ENCODE results near the gene FHIP1A. TPM values are rescaled to one million over a fixed set of nuclear protein-coding genes. Genes with fewer than 3 reads are reported as not detected.

FHIP1A gene
- total RNA-seq, 2 donors from 2014 or later: 11.6 to 11.8 TPM

- H3K27ac ChIP-seq: no peak overlapping the region
- no peaks in the 10 kb centered on the region for H3K36me3 ChIP-seq
- H3K9me3 ChIP-seq: no peaks in the 10 kb centered on the region
- TF ChIP-seq CTCF (IDR thresholded peaks at IDR 0.05): no peak
- no peaks in the 10 kb centered on the region for H3K4me1 ChIP-seq
- H3K4me3 ChIP-seq: no peak overlapping the region
- DNase-seq (ENCODE audit: low spot score): no peak
- no peaks in the 10 kb centered on the region for H3K27me3 ChIP-seq
Measured at GRCh38 chr4:151418856-151419255, 9.9 kb downstream of the FHIP1A start.

DNA sequence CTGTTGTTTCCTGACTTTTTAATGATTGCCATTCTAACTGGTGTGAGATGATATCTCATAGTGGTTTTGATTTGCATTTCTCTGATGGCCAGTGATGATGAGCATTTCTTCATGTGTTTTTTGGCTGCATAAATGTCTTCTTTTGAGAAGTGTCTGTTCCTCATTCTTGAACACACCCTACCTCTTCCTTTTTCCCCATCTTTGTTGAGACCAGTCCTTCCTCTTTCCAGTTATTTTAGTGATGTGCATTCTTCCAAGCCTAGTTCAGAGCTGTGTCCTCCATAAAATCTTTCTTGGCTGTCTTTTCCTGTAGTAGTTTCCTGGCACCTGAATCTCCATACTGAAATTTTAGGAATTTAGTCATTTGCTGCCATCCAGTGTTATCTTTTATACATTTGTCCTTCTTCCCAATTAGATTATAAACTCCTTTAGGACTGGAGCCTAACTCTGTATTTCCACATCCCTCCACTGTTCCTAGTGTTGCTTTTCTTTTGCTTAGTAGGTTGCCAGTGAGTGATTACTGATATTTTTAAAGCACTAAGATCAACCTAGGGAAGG is 11.4 kb downstream of the FHIP1A start:
- Histone ChIP-seq H3K9me3 (no peaks in the 10 kb centered on the region), H3K4me1 (no peaks in the 10 kb centered on the region), H3K4me3 (no peak overlapping the region), H3K27me3 (no peaks in the 10 kb centered on the region), H3K27ac (no peak overlapping the region), H3K36me3 (no peaks in the 10 kb centered on the region)
- no peak for DNase-seq (ENCODE audit: low spot score)
- no peak for TF ChIP-seq CTCF (IDR thresholded peaks at IDR 0.05)

- no peak for DNase-seq (ENCODE audit: low spot score)
- no peaks in the 10 kb centered on the region for H3K4me1 ChIP-seq
- no peak for TF ChIP-seq CTCF (IDR thresholded peaks at IDR 0.05)
Measured at GRCh38 chr4:151422854-151423253, 13.9 kb downstream of the FHIP1A start.

DNA sequence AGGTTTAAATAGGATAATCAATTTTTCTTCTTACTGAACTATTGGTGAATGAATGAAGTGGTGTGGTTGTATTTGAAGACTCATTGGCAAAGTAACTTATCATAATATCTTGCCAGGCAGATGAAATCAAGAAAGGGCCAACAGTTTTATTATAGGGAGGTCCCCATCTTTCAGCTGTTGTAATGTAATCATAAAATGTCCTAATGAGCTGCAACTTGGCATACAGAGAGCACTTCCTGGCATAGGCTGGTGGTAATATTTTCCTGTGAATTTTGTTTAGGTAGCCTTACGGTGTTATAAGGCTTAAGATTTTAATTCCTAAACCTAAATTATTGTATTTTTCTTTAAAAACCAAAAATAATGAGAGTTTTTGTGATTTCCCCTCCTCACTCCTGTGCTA is 17.5 kb downstream of the FHIP1A start:
- H3K4me3 ChIP-seq: no peak overlapping the region
- H3K4me1 ChIP-seq: no peaks in the 10 kb centered on the region

More at GRCh38 chr4:151422854-151423253, 13.9 kb downstream of the FHIP1A start:
- no peaks in the 10 kb centered on the region for H3K27me3 ChIP-seq
- no peak overlapping the region for H3K4me3 ChIP-seq
- no peaks in the 10 kb centered on the region for H3K36me3 ChIP-seq
- no peaks in the 10 kb centered on the region for H3K9me3 ChIP-seq
- no peak overlapping the region for H3K27ac ChIP-seq

DNA sequence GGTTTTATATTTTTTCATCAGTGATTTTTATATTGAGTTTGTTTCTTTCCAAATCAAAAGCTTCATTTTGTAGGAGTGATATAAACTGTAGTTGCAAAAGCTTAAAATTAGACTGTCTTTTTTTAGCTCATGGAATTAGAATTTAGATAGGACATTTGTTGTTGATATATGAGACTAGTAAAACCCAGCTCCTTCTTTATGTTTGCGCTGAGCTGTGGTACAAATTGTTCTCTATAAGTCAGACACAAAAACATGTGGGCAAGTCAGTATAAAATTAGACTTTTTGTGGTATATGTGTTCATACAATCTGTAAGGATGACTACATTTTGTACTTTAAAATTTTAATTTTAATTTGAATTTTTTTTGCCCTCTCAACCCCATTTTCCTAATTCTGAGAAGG is 18.3 kb downstream of the FHIP1A start:
- Histone ChIP-seq H3K4me3 (no peak overlapping the region), H3K27me3 (no peaks in the 10 kb centered on the region), H3K27ac (peak overlapping the region in 1 of 2 donors; percentile 9), H3K9me3 (no peaks in the 10 kb centered on the region), H3K36me3 (no peaks in the 10 kb centered on the region), H3K4me1 (no peaks in the 10 kb centered on the region)
- TF ChIP-seq CTCF (IDR thresholded peaks at IDR 0.05): no peak
- DNase-seq (ENCODE audit: low spot score): no peak

More for the DNA sequence above, 17.5 kb downstream of the FHIP1A start:
- no peak for DNase-seq (ENCODE audit: low spot score)
- Histone ChIP-seq H3K27me3 (no peaks in the 10 kb centered on the region), H3K36me3 (no peaks in the 10 kb centered on the region), H3K9me3 (no peaks in the 10 kb centered on the region), H3K27ac (peak overlapping the region in 1 of 2 donors; percentile 9)
- no peak for TF ChIP-seq CTCF (IDR thresholded peaks at IDR 0.05)

DNA sequence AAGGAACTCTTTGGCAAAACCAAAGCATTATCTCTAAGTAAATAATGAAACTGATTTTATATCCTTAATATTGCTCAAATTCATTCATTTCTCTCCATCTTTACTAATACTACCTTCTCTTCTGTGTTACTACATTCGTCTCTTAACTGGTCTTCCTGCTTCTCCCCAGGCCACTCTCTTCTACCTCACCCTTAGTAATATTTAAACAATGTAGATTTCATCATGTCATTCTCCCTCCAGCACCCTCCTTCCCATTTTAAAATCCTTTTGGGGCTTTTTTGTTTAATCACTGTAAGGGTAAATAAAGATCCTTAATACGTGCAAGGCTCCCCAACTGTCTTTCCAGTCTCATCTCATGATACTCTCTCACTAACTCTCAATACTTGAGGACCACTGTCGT is 19.4 kb downstream of the FHIP1A start:
- no peaks in the 10 kb centered on the region for H3K27me3 ChIP-seq
- H3K36me3 ChIP-seq: no peaks in the 10 kb centered on the region
- H3K27ac ChIP-seq: no peak overlapping the region
- no peak for DNase-seq (ENCODE audit: low spot score)
- H3K4me1 ChIP-seq: no peaks in the 10 kb centered on the region
- H3K4me3 ChIP-seq: no peak overlapping the region
- no peak for TF ChIP-seq CTCF (IDR thresholded peaks at IDR 0.05)
- H3K9me3 ChIP-seq: no peaks in the 10 kb centered on the region

Measured in right atrium auricular region (tissue), 2 donors.